GM18499 (cell line): Measurements from ENCODE around the gene NAPB.
"Not testable (repeated sequence)": the region's sequence is repeated elsewhere in the genome, so short reads cannot be mapped to it uniquely, and the experiment has no call there.

Experiments
- ATAC-seq: cut with Tn5 transposase; IDR thresholded peaks from one replicate; pipeline ENCODE4 v1.9.1; 2021; ENCODE audit warnings: moderate number of reproducible peaks; ENCODE audit not compliant: insufficient read depth, unreplicated experiment

The NAPB gene

DNA sequence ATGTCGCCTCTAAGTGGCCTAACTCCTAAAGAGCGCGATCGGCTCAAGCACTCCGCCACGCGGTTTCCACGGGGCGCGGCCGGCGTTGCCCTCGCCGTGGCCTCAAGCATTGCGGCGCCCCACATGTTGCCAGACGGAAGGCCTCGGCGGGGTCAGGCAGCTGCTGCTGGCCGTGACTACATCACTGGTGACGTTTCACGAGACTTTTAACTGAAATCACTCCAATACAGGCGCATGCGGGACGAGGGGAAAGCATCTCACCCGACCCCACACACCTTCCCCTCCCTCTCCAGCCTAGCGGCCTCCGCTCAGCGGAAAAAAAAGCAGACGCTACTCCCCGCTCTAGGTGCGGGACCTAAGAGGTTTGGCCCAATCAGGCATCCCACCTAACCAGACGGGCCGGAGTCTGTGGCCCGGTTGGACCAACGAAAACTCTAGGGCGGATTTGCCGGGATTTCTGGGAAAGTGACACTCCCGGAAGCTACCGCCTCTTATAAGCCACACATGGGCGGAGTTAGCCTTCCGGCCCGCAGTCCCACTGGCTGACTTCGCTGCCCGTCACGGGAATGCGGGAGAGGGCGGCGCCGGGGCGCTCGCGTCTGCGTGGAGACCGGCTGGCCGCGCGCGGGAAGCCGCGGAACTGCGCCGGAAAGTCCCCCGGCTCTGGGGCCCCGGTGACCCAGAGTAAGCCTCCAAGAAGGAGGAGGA, 70.9 kb downstream of the NAPB start, which contains the start of gene NXT1:
NXT1 (plus strand) TSS at position 596 of the 708 bp plus-strand sequence. CDS start 3,251 bp downstream, outside the sequence.
- peak; percentile 78 for ATAC-seq

DNA sequence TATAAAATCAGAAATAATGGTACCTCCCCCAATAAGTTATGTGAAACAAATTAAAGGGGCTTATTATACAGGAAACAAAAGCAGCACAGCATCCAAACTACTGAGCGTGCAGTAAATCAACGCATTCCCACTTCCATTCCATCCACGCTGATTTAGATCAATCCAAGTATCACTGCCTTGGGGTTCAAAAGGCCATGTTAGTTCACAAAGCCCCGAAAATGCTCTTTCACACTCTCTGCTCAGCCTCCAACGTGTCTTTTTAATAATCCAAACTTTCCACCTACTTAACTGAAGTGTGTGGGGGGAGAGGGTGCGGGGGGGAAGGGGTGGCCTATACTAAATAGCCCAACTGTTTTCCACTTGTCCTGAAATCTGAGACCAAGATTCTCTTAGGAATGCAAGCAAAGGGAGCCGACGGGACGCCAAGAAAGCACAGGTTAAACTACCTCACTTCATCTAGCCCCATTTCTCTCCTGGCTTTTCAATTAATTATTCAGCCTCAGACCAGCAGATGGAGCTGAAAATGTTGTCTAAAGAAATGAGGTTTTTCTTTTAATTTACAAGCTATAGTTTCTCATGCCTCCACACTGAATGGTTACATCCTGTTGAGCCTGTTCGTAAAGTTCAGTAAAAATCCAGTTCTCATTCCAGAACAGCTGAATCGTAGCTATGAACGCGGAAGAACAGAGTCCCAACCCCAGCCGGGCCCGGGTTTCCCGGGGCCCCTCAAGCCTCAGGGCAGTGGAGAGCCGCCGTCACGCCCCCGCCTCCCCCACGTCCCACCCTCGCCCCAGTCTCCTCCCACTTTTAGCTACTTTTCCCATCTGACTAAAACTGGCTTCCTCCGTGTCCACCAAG, 71.7 kb downstream of the NAPB start:
- ATAC-seq: peak; percentile 8

DNA sequence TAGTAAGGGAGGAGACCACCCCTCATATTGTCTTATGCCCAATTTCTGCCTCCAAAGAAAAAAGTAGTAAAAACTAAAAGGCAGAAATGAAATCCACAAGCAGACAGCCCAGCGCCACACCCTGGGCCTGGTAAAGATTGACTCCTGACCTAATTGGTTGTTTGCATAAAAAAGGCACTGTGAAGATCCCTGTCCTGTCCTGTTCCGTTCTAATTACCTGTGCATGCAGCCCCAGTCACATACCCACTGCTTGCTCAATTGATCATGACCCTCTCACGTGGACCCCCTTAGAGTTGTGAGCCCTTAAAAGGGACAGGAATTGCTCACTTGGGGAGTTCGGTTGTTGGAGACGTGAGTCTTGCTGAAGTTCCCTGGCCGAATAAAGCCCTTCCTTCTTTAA, 72.8 kb downstream of the NAPB start:
- not testable (repeated sequence) for ATAC-seq

DNA sequence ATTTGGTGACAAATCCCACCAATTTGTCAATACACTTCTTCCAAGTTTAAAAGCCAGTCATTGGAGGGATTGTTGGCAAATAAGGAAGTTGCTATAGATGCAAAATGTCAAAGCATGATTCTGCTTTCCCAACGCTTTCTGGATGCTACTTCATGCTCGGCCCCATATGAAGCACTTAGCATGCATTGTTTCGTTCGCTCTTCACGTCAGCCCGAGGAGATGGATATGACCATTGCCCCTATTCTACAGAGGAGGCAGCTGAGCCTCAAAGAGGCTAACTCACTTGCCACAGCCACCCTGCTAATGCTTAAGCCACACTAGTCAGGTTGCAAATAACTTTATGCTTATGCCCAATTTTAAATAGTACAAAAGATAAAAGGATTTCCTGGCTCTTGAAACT, 73.5 kb downstream of the NAPB start:
- ATAC-seq: no peak

DNA sequence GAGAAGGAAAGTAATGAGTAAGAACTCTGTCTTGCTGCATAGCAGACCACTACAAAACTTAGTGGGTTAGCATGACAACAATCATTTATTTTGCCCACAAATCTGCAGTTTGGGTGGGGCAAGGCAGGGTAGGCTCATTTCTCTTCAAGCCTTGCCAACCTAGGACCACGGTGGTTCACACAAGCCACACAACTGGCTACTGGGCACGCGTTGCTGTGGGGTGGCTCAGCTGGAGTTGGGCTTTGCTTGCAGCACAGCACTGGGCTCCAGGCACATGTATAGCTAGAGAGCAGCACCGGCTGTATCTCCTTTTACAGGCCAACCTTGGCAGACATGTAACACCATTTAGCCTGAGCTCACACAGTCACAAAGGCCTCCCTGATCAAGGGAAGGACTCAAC, 75.3 kb downstream of the NAPB start:
- no peak for ATAC-seq

DNA sequence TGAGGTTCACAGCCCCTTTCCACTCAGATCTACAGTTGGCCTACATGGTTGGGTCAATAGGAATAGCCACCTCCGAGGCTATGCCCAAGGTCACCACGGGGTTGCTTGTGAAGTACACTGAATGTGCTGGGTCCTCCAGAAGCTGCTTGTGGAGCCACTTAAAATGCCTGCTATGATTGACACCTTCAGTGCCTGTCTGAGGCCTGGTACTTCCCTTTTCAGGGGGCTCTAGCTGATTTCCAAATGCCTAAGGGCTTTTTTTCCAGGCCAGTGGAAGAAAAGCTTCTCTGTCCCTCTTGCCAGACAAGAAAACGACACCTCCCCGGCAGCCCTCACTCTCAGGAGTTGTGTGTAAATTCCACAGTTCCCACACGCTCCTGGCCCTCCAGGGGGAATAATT, 77.0 kb downstream of the NAPB start:
- ATAC-seq: no peak

DNA sequence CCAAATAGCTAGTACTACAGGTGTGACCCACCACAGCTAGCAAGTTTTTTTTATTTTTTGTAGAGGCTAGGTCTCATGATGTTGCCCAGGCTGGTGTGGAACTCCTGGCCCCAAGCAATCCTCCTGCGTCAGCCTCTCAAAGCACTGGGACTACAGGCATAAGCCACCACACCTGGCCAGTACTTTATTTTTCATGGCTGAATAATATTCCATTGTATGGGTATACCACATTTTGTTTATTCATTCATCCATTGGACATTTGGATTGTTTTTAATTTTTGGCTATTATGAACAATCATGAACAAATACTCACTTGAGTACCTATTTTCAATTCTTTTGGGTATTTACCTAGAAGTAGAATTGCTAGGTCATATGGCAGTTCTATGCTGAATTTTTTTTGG, 77.7 kb downstream of the NAPB start:
- no peak for ATAC-seq

DNA sequence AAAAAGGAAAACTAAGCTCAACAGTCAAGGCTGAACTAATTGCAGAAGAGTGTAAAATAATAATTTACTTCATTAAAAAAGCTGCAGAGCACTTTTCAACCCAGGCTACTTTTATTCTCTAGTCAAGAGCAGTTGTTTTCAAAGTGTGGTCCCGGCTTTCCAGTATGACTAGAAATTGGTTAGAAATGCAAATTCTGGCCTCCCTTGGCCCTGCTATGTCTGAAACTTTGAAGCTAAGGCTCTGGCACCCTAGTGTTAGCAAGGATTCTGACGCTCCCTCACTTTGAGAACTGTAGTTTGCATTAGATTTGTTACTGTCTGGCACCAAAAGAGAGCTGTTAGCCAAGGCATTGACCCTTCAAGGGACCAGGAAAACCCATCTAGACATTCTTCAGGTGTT, 80.2 kb downstream of the NAPB start:
- peak; percentile 64 for ATAC-seq

DNA sequence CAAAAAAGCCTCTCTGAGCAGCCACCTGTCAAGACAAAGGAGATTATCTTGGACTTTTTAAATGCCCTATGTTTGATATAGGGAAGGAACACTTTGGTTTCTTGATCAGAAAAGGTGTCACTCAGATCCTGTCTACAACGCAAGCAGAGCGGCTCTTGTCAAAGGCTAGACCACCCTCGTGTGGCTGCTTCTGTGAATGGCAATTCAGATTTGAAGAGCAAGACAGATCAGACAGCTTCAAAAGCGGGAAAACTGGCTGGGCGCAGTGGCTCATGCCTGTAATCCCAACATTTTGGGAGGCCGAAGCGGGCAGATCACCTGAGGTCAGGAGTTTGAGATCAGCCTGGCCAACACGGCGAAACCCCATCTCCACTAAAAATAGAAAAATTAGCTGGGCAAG, 80.8 kb downstream of the NAPB start:
- no peak for ATAC-seq

DNA sequence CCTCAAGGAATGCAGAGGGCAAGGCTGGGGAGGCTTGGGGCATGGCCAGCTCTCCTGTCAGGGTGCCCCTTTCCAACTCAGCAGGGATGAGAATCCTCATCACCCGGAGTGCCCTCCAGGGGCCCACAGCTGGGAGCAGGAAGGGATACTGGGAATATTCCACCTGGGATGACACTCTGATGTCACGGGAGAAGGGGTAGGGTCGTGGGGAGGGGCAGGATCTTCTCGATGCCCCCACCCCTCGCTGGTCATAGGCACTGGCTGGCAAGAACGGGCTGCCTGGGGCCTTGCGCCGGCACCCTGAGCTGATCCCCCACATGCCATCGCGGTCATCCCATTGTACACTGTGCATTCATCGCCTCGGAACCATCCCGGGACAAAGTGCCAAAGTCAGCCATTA, 81.3 kb downstream of the NAPB start:
- no peak for ATAC-seq

DNA sequence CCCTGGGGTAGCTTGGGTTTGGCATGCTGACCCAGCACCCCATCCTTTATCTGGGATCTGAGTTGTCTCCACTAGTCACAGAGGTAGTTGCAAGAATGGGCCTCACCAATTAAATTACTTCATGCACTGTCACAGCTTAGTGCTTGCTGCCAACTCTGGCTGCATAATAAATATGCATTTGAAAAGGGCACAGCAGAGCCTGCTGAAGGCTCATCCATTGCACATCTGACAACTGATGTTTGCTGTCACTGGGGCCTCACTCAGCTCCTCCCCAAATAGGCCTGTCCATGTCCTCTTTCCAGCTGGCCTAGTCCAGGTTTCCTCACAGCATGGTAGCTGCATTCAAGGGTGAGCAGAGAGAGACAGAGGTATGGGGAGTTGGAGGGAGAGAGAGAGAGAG, 84.0 kb downstream of the NAPB start:
- no peak for ATAC-seq

DNA sequence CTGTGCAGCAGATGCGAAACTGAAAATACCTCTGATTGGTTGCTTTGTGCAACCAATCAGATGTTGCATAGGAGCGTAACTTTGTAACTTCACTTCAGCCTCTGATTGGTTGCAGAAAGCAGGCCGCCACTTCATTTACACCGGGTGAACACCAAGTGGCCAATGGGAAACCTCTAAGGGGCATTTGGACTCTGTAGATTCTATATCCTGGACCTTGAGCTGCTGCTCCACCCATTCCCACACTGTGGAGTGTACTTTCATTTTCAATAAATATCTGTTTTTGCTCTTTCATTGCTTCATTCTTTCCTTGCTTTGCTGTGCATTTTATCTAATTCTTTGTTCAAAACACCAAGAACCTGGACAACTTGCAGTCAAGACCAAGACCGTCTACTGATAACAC, 84.8 kb downstream of the NAPB start:
- no peak for ATAC-seq

DNA sequence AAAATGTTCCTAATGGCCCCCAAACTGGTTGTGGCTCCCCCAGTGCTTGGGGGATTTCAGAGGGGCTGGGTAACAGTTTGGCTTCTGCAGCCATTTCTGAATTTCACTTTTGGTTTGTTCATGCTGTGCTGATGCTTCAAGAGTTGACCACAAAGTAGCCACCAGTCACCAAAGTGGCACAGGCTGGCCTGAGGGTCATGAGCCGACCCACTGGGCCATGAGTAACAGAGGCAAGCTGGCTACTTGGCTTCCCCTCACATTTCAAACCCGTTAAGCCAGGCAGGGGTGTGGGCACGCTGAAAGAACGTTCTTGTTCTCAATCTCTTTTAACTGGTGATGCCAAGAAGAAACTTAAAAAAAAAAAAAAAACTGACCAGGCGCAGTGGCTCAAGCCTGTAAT, 85.8 kb downstream of the NAPB start:
- ATAC-seq: no peak

DNA sequence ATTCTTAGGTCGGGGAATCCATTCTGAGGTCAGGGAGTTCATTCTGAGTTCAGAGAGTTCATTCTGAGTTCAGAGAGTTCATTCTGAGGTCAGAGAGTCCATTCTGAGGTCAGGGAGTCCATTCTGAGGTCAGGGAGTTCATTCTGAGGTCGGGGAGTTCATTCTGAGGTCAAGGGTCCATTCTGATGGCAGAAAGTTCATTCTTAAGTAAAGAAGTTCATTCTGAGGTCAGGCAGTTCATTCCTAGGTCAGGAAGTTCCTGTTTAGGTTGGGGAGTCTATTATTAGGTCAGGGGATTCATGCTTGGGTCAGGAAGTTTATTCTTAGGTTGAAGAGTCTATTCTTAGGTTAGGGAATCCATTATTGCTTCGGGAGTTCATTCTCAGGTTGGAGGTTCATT, 87.2 kb downstream of the NAPB start:
- ATAC-seq: no peak

DNA sequence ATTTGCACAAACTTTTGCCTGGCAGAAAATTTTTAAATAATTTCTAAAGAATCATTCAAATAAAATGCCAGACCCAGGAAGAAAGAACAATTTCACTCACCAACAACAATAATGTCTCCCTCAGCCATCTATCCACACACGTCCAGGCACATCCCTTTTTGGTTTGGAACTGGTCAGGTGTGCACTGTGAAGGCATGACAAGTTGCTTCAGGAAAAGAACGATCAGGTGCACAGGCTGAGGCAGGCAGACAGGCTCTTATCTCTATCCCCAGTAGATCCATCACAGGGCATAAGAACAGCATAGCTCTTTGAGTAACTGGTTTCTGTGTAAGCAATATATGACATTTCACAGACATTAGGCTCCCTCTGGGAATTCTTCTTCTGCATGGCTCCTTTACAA, 88.8 kb downstream of the NAPB start:
- no peak for ATAC-seq

DNA sequence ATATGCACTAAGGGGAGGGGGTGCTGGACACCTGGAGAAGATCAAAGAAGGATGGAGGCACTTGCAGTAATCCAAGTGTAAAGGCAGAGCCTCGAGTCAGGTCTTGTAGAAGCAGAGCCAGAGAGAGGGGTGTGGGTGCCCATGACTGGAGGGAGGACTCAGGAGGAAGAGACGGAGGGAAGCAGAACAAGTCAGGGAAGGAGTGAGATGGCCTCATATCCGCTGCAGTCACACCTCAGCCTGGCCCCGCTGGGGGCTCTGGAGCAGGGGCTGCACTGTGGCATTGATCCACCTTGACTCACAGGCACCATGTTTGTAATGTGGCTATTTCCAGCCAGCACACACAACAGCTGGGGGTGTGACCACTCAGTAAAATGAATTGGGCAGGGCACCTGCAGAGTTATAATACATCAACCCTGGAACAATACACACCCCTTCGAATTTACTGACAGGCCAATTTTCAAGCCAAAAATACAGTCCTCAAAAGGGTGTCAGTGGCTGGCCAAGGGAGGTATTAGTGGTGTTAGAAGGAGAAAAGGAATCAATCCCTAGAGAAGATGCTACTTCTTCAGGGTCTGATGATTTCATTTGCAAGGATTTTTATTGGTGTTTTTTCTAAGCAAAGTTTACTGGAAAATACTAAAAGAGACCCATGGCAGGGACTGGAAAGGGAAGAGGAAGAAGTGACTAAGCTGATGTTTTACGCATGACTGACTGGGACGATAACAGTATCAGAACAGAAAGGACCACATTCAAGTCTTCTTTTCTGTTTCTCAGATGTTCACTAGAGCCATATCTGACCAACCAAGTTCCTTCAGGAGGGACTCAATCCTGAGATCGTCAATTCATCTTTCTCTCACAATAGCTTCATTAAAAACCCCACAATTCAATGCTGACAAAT, 89.6 kb downstream of the NAPB start:
- ATAC-seq: no peak

DNA sequence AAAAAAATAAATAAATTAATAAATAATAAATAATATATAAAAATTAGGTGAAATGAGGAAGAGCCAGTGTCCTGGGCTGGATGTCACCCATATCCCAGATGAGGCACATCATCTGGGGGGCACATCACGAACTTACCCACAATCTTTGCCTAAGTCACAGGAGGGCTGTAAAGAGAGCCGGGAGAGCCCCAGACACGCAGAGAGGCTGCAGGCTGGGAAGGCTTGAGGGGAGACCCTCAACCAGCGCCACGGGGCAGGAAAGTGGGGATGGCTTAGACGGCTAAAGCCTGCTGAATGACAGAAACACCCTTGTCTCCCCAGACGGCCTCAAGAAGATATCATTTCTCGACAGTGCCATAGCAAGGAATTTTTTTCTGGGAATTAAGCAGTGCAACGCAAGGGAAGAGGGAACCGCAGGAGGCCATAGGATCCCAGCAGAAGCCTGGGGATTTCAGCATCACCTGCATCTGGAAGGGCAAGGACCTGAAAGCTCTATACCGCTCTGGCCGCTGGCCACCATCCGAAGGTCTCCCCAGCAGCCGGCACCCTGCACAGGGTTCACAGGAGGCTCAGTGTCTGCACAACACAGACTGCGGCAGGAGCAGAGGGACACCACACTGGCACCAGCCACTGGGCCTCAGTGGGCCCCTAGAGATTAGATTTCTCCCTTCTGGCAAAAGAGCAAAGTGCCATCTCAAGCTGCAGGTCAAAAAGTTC, 93.5 kb downstream of the NAPB start:
- ATAC-seq: no peak

DNA sequence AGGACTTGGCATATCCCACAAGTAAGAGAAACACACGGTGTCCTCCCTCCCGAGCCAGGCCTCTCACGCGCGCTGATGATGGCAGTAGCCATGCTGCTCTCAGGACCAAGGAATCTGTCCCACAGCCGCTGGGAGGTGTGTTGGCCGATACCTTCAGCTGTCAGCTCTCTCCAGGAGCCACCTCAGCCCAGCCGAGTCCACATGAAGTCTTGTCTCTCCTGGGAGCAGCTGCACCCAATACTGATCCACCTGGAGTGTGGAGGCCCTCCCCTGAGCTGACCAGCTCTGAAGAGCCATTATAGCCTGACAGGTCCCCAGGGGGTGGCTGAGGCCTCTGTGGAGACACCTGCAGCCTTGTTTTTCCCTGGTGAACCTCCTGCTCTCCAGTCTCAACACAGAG, 94.5 kb downstream of the NAPB start:
- ATAC-seq: no peak

DNA sequence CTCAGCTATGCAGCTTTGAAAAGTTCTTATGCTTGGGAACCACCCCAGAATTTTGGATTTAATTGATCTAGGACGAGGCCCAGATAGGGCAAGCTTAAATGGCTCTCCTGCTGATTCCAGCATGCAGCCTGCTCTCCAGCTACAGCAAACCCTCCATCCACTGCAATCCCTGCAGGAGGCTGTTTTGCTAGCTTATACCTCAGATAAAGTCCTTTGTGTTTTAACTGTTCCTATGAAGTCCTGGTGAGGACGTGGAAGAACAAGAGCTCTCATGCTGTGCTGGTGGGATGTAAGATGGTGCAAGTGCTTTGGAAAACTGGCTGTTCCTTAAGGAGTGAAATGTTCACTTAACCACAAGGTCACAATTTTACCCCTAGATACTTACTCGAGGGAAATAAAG, 96.2 kb downstream of the NAPB start:
- no peak for ATAC-seq
